ENCODE data around the gene PSMB8.
"Not testable (repeated sequence)": the region's sequence is repeated elsewhere in the genome, so short reads cannot be mapped to it uniquely, and the experiment has no call there.

The PSMB8 gene

GRCh38 chr6:32843979-32844838 lies at the start of gene PSMB8:
TSS of gene PSMB8 (minus strand) at chr6:32844047. CDS start at chr6:32843996, 51 bp downstream.
- peak within 1 kb of the TSS; percentile 95 for H3K4me3 ChIP-seq (ENCODE audit: low read length)
- DNase-seq (ENCODE audit: low read depth): peak; percentile 98
- peaks cover 45% of the 10 kb centered on the region for H3K36me3 ChIP-seq (ENCODE audit: control insufficient read depth, insufficient read depth, low read length, severe bottlenecking)
- peaks cover 5% of the 10 kb centered on the region for H3K4me1 ChIP-seq (ENCODE audit: control insufficient read depth, insufficient read depth, low read length)
- no peaks in the 10 kb centered on the region for H3K27me3 ChIP-seq (replicated peaks; ENCODE audit: control insufficient read depth, insufficient read depth, low read length)
- H3K9me3 ChIP-seq (ENCODE audit: control insufficient read depth, low read length): no peaks in the 10 kb centered on the region
- H3K9ac ChIP-seq (ENCODE audit: low read length): peak within 1 kb of the TSS; percentile 89

GRCh38 chr6:32890831-32891230 lies 47.0 kb upstream of the PSMB8 start:
- H3K4me1 ChIP-seq (ENCODE audit: control insufficient read depth, insufficient read depth, low read length): peaks cover 34% of the 10 kb centered on the region
- H3K9ac ChIP-seq (ENCODE audit: low read length): no peak overlapping the region
- no peaks in the 10 kb centered on the region for H3K36me3 ChIP-seq (ENCODE audit: control insufficient read depth, insufficient read depth, low read length, severe bottlenecking)
- H3K4me3 ChIP-seq (ENCODE audit: low read length): no peak overlapping the region
- no peak for DNase-seq (ENCODE audit: low read depth)
- H3K9me3 ChIP-seq (ENCODE audit: control insufficient read depth, low read length): no peaks in the 10 kb centered on the region
- H3K27me3 ChIP-seq (replicated peaks; ENCODE audit: control insufficient read depth, insufficient read depth, low read length): no peaks in the 10 kb centered on the region

GRCh38 chr6:32889533-32889932 lies 45.7 kb upstream of the PSMB8 start:
- DNase-seq (ENCODE audit: low read depth): peak; percentile 41
- no peak overlapping the region for H3K9ac ChIP-seq (ENCODE audit: low read length)
- no peaks in the 10 kb centered on the region for H3K27me3 ChIP-seq (replicated peaks; ENCODE audit: control insufficient read depth, insufficient read depth, low read length)
- no peak overlapping the region for H3K4me3 ChIP-seq (ENCODE audit: low read length)
- H3K9me3 ChIP-seq (ENCODE audit: control insufficient read depth, low read length): no peaks in the 10 kb centered on the region
- H3K36me3 ChIP-seq (ENCODE audit: control insufficient read depth, insufficient read depth, low read length, severe bottlenecking): no peaks in the 10 kb centered on the region
- H3K4me1 ChIP-seq (ENCODE audit: control insufficient read depth, insufficient read depth, low read length): peaks cover 32% of the 10 kb centered on the region

GRCh38 chr6:32888576-32888975 lies 44.7 kb upstream of the PSMB8 start:
- H3K4me1 ChIP-seq (ENCODE audit: control insufficient read depth, insufficient read depth, low read length): peaks cover 39% of the 10 kb centered on the region
- DNase-seq (ENCODE audit: low read depth): no peak
- no peaks in the 10 kb centered on the region for H3K9me3 ChIP-seq (ENCODE audit: control insufficient read depth, low read length)
- H3K4me3 ChIP-seq (ENCODE audit: low read length): no peak overlapping the region
- no peaks in the 10 kb centered on the region for H3K27me3 ChIP-seq (replicated peaks; ENCODE audit: control insufficient read depth, insufficient read depth, low read length)
- no peak overlapping the region for H3K9ac ChIP-seq (ENCODE audit: low read length)
- no peaks in the 10 kb centered on the region for H3K36me3 ChIP-seq (ENCODE audit: control insufficient read depth, insufficient read depth, low read length, severe bottlenecking)

GRCh38 chr6:32887616-32888015 lies 43.8 kb upstream of the PSMB8 start:
- peak overlapping the region; percentile 11 for H3K9ac ChIP-seq (ENCODE audit: low read length)
- no peak for DNase-seq (ENCODE audit: low read depth)
- no peaks in the 10 kb centered on the region for H3K9me3 ChIP-seq (ENCODE audit: control insufficient read depth, low read length)
- H3K4me3 ChIP-seq (ENCODE audit: low read length): peak overlapping the region; percentile 31
- no peaks in the 10 kb centered on the region for H3K36me3 ChIP-seq (ENCODE audit: control insufficient read depth, insufficient read depth, low read length, severe bottlenecking)
- peaks cover 47% of the 10 kb centered on the region for H3K4me1 ChIP-seq (ENCODE audit: control insufficient read depth, insufficient read depth, low read length)
- no peaks in the 10 kb centered on the region for H3K27me3 ChIP-seq (replicated peaks; ENCODE audit: control insufficient read depth, insufficient read depth, low read length)

GRCh38 chr6:32886681-32887383 lies 43.0 kb upstream of the PSMB8 start:
- H3K9ac ChIP-seq (ENCODE audit: low read length): peak overlapping the region; percentile 11
- H3K36me3 ChIP-seq (ENCODE audit: control insufficient read depth, insufficient read depth, low read length, severe bottlenecking): no peaks in the 10 kb centered on the region
- H3K9me3 ChIP-seq (ENCODE audit: control insufficient read depth, low read length): no peaks in the 10 kb centered on the region
- H3K27me3 ChIP-seq (replicated peaks; ENCODE audit: control insufficient read depth, insufficient read depth, low read length): no peaks in the 10 kb centered on the region
- peaks cover 50% of the 10 kb centered on the region for H3K4me1 ChIP-seq (ENCODE audit: control insufficient read depth, insufficient read depth, low read length)
- DNase-seq (ENCODE audit: low read depth): peak; percentile 77
- peak overlapping the region; percentile 31 for H3K4me3 ChIP-seq (ENCODE audit: low read length)

- peak overlapping the region; percentile 7 for H3K9ac ChIP-seq (ENCODE audit: low read length)
- DNase-seq (ENCODE audit: low read depth): peak; percentile 94
- H3K4me1 ChIP-seq (ENCODE audit: control insufficient read depth, insufficient read depth, low read length): peaks cover 50% of the 10 kb centered on the region
- no peak overlapping the region for H3K4me3 ChIP-seq (ENCODE audit: low read length)
- H3K9me3 ChIP-seq (ENCODE audit: control insufficient read depth, low read length): no peaks in the 10 kb centered on the region
- H3K27me3 ChIP-seq (replicated peaks; ENCODE audit: control insufficient read depth, insufficient read depth, low read length): no peaks in the 10 kb centered on the region
- no peaks in the 10 kb centered on the region for H3K36me3 ChIP-seq (ENCODE audit: control insufficient read depth, insufficient read depth, low read length, severe bottlenecking)
Observed at GRCh38 chr6:32885698-32886286, 41.9 kb upstream of the PSMB8 start.

- peak overlapping the region; percentile 52 for H3K4me3 ChIP-seq (ENCODE audit: low read length)
- H3K36me3 ChIP-seq (ENCODE audit: control insufficient read depth, insufficient read depth, low read length, severe bottlenecking): no peaks in the 10 kb centered on the region
- peaks cover 50% of the 10 kb centered on the region for H3K4me1 ChIP-seq (ENCODE audit: control insufficient read depth, insufficient read depth, low read length)
- peak overlapping the region; percentile 61 for H3K9ac ChIP-seq (ENCODE audit: low read length)
- peak; percentile 75 for DNase-seq (ENCODE audit: low read depth)
- H3K9me3 ChIP-seq (ENCODE audit: control insufficient read depth, low read length): no peaks in the 10 kb centered on the region
- H3K27me3 ChIP-seq (replicated peaks; ENCODE audit: control insufficient read depth, insufficient read depth, low read length): no peaks in the 10 kb centered on the region
Observed at GRCh38 chr6:32883789-32884188, 39.9 kb upstream of the PSMB8 start.

GRCh38 chr6:32882879-32883250 lies 39.0 kb upstream of the PSMB8 start:
- H3K4me3 ChIP-seq (ENCODE audit: low read length): no peak overlapping the region
- DNase-seq (ENCODE audit: low read depth): peak; percentile 19
- peaks cover 50% of the 10 kb centered on the region for H3K4me1 ChIP-seq (ENCODE audit: control insufficient read depth, insufficient read depth, low read length)
- no peaks in the 10 kb centered on the region for H3K36me3 ChIP-seq (ENCODE audit: control insufficient read depth, insufficient read depth, low read length, severe bottlenecking)
- H3K9me3 ChIP-seq (ENCODE audit: control insufficient read depth, low read length): no peaks in the 10 kb centered on the region
- no peaks in the 10 kb centered on the region for H3K27me3 ChIP-seq (replicated peaks; ENCODE audit: control insufficient read depth, insufficient read depth, low read length)
- H3K9ac ChIP-seq (ENCODE audit: low read length): no peak overlapping the region

- not testable (repeated sequence) for DNase-seq (ENCODE audit: low read depth); H3K9me3 ChIP-seq (ENCODE audit: control insufficient read depth, low read length); H3K9ac ChIP-seq (ENCODE audit: low read length); H3K4me3 ChIP-seq (ENCODE audit: low read length); H3K36me3 ChIP-seq (ENCODE audit: control insufficient read depth, insufficient read depth, low read length, severe bottlenecking); H3K27me3 ChIP-seq (replicated peaks; ENCODE audit: control insufficient read depth, insufficient read depth, low read length)
- H3K4me1 ChIP-seq (ENCODE audit: control insufficient read depth, insufficient read depth, low read length): peaks cover 32% of the 10 kb centered on the region
Observed at GRCh38 chr6:32880962-32881361, 37.1 kb upstream of the PSMB8 start.

GRCh38 chr6:32879691-32880090 lies 35.8 kb upstream of the PSMB8 start:
- Histone ChIP-seq H3K9ac (ENCODE audit: low read length) (no peak overlapping the region), H3K36me3 (ENCODE audit: control insufficient read depth, insufficient read depth, low read length, severe bottlenecking) (no peaks in the 10 kb centered on the region), H3K9me3 (ENCODE audit: control insufficient read depth, low read length) (no peaks in the 10 kb centered on the region), H3K27me3 (replicated peaks; ENCODE audit: control insufficient read depth, insufficient read depth, low read length) (no peaks in the 10 kb centered on the region), H3K4me3 (ENCODE audit: low read length) (no peak overlapping the region), H3K4me1 (ENCODE audit: control insufficient read depth, insufficient read depth, low read length) (peaks cover 24% of the 10 kb centered on the region)
- DNase-seq (ENCODE audit: low read depth): no peak
